HG03442 (cell line): ENCODE measurements around the gene KRTAP10-1.

Experiments used
- ATAC-seq: cut with Tn5 transposase; IDR thresholded peaks from one replicate; pipeline ENCODE4 v1.9.1; 2021; ENCODE audit warnings: mild to moderate bottlenecking, moderate library complexity; ENCODE audit not compliant: unreplicated experiment

KRTAP10-1 gene

GRCh38 chr21:44529503-44530125, 10.4 kb downstream of the KRTAP10-1 start:
- no peak for ATAC-seq

GRCh38 chr21:44529011-44529421, 11.0 kb downstream of the KRTAP10-1 start:
- ATAC-seq: no peak

- ATAC-seq: no peak
Observed at GRCh38 chr21:44528634-44528995, 11.4 kb downstream of the KRTAP10-1 start.

- no peak for ATAC-seq
Observed at GRCh38 chr21:44527983-44528633, 11.9 kb downstream of the KRTAP10-1 start.

- no peak for ATAC-seq
Observed at GRCh38 chr21:44527156-44527982, 12.6 kb downstream of the KRTAP10-1 start.

GRCh38 chr21:44526096-44526997, 13.6 kb downstream of the KRTAP10-1 start:
- ATAC-seq: no peak

GRCh38 chr21:44525391-44526095, 14.5 kb downstream of the KRTAP10-1 start:
- ATAC-seq: no peak

- no peak for ATAC-seq
Observed at GRCh38 chr21:44524414-44525371, 15.3 kb downstream of the KRTAP10-1 start.

GRCh38 chr21:44523567-44524413, 16.2 kb downstream of the KRTAP10-1 start:
- ATAC-seq: no peak

GRCh38 chr21:44522753-44523204, 17.2 kb downstream of the KRTAP10-1 start:
- ATAC-seq: no peak

- no peak for ATAC-seq
Observed at GRCh38 chr21:44521928-44522752, 17.9 kb downstream of the KRTAP10-1 start.

GRCh38 chr21:44521301-44521927, 18.6 kb downstream of the KRTAP10-1 start:
- ATAC-seq: no peak

GRCh38 chr21:44520326-44521300, 19.4 kb downstream of the KRTAP10-1 start:
- ATAC-seq: no peak

- ATAC-seq: no peak
Observed at GRCh38 chr21:44519346-44520325, 20.4 kb downstream of the KRTAP10-1 start.
